ENCODE data around the gene AGAP3.

DNA sequence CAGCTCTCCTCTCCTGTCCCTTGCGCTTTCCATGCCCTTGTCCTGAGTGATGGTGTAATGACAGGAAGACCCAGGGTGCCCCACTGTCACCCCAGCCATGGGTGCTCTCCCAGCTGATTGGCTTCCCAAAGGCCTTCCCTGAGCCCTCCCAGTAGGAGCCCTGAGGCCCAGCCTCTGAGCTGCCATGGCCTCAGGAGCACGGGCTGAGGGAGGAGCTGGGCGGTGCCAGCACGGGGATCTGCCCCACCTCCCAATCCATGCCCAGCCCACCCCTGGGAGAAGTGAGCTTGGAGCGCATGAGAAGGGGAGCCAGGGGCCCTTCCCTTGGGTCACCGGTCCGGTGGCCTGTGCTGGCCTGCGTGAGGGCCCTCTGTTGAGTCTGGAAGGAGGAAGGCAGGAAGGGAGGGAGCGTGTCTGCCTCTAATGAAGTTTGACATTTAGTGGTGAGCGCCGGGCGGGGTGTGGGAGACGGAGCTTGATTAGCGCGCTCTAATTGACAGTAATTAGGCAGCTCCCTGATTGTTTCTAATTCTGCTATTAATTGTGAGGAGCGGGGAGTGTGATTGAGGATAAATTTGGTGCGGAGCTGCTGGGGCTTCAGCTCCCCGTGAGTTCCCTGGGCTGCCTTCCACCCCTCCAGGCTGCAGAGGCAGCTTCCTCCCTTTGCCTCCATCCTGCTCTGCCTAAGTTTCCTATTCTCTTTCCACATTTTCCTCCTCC is 53.0 kb downstream of the AGAP3 start:
- no peak for TF ChIP-seq EZH2 (IDR thresholded peaks at IDR 0.05; ENCODE audit: borderline replicate concordance, insufficient read depth, low read depth, low read length, poor library complexity, severe bottlenecking)
- TF ChIP-seq, protein P1, sequence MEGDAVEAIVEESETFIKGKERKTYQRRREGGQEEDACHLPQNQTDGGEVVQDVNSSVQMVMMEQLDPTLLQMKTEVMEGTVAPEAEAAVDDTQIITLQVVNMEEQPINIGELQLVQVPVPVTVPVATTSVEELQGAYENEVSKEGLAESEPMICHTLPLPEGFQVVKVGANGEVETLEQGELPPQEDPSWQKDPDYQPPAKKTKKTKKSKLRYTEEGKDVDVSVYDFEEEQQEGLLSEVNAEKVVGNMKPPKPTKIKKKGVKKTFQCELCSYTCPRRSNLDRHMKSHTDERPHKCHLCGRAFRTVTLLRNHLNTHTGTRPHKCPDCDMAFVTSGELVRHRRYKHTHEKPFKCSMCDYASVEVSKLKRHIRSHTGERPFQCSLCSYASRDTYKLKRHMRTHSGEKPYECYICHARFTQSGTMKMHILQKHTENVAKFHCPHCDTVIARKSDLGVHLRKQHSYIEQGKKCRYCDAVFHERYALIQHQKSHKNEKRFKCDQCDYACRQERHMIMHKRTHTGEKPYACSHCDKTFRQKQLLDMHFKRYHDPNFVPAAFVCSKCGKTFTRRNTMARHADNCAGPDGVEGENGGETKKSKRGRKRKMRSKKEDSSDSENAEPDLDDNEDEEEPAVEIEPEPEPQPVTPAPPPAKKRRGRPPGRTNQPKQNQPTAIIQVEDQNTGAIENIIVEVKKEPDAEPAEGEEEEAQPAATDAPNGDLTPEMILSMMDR (IDR thresholded peaks at IDR 0.05) = no peak
